ENCODE data around the gene ZNF407.

- TF ChIP-seq RFX3 (CRISPR knock-in tag; IDR thresholded peaks at IDR 0.05) (no peak), ATF4 (CRISPR knock-in tag; IDR thresholded peaks at IDR 0.05) (no peak), JUN (CRISPR knock-in tag; IDR thresholded peaks at IDR 0.05) (no peak), EZH2 (conservative IDR thresholded peaks at IDR 0.05; ENCODE audit: low read depth, low read length) (no peak), POLR2AphosphoS5 (IDR thresholded peaks at IDR 0.05; ENCODE audit: low read depth, low read length) (no peak), ELF1 (CRISPR knock-in tag; IDR thresholded peaks at IDR 0.05) (no peak), FOXK2 (IDR thresholded peaks at IDR 0.05) (no peak), GTF2F1 (IDR thresholded peaks at IDR 0.05; ENCODE audit: low read length) (no peak), CHD2 (IDR thresholded peaks at IDR 0.05; ENCODE audit: low read depth, low read length) (no peak), TAF1 (CRISPR knock-in tag; IDR thresholded peaks at IDR 0.05) (no peak), TEF (CRISPR knock-in tag; IDR thresholded peaks at IDR 0.05) (no peak), RFXANK (CRISPR knock-in tag; IDR thresholded peaks at IDR 0.05) (no peak)
- TF ChIP-seq, protein P1, sequence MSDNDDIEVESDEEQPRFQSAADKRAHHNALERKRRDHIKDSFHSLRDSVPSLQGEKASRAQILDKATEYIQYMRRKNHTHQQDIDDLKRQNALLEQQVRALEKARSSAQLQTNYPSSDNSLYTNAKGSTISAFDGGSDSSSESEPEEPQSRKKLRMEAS (IDR thresholded peaks at IDR 0.05) = no peak
- TF ChIP-seq, protein P2, sequence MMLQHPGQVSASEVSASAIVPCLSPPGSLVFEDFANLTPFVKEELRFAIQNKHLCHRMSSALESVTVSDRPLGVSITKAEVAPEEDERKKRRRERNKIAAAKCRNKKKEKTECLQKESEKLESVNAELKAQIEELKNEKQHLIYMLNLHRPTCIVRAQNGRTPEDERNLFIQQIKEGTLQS (CRISPR knock-in tag; IDR thresholded peaks at IDR 0.05) = no peak
Observed at GRCh38 chr18:74679679-74680076, 82.0 kb downstream of the ZNF407 start.
